K562 treated with DMSO at 1 percent for 24 hours (cell line): Measurements from ENCODE around the gene SQSTM1. TPM values are rescaled to one million over a fixed set of nuclear protein-coding genes. Genes with fewer than 3 reads are reported as not detected.

Experiments
- total RNA-seq: library from RNA; unstranded; fragments of 300-600 nt; gene quantifications from 2 replicates; pipeline ENCODE4 v1.2.3, GENCODE V29; 2022; ENCODE audit warnings: low read depth; ENCODE audit not compliant: insufficient read depth

Gene SQSTM1
- total RNA-seq = 617 and 671 TPM in 2 replicates

GRCh38 chr5:179820483-179821297, at the start of gene SQSTM1:
TSS of gene SQSTM1 (plus strand) at chr5:179820905. CDS start at chr5:179820937, 32 bp downstream.

GRCh38 chr5:179793468-179794139, 27.1 kb upstream of the SQSTM1 start, which contains the start of gene LTC4S:
TSS of gene LTC4S (plus strand) at chr5:179793986. CDS start at chr5:179794081, 95 bp downstream.

GRCh38 chr5:179806250-179807048, 14.3 kb upstream of the SQSTM1 start, which contains the start of gene MGAT4B:
TSS of gene MGAT4B (minus strand) at chr5:179806866. CDS start at chr5:179806583, 283 bp downstream.

GRCh38 chr5:179858586-179859427, 38.1 kb downstream of the SQSTM1 start, which contains the start of gene MRNIP:
TSS of gene MRNIP (minus strand) at chr5:179858817. CDS start at chr5:179858796, 21 bp downstream.

Other genes starting within 250 kb of the SQSTM1 start
- 150 and 166 TPM in 2 replicates for gene HNRNPH1, start 197.2 kb upstream of the SQSTM1 start, total RNA-seq
- gene CBY3, start 139.9 kb upstream of the SQSTM1 start, total RNA-seq = not detected in 2 replicates
- 237 and 247 TPM in 2 replicates for gene CANX, start 121.9 kb upstream of the SQSTM1 start, total RNA-seq
- gene MAML1, start 88.1 kb upstream of the SQSTM1 start, total RNA-seq = 18.6 and 19.4 TPM in 2 replicates
- gene LTC4S, start 26.9 kb upstream of the SQSTM1 start, total RNA-seq = not detected in 2 replicates
- gene MGAT4B, start 14.0 kb upstream of the SQSTM1 start, total RNA-seq = 209 and 228 TPM in 2 replicates
- gene MRNIP, start 37.9 kb downstream of the SQSTM1 start, total RNA-seq = 19.1 and 21.7 TPM in 2 replicates
- gene TBC1D9B, start 87.0 kb downstream of the SQSTM1 start, total RNA-seq = 43.6 and 50.5 TPM in 2 replicates